T-cell (primary cell): Measurements from ENCODE around the gene SERPINA12. TPM values are rescaled to one million over a fixed set of nuclear protein-coding genes. Genes with fewer than 3 reads are reported as not detected.

Experiments used
- ATAC-seq, 4 experiments: fragments of 200-7000 bp in 3 of 4; fragments of 150-1000 bp in 1 of 4; cut with Tn5 transposase; replicated peaks in 1 of 4; 1 replicate in 3 of 4; 2 replicates in 1 of 4; pipeline ENCODE4 v1.10.0; 2021; ENCODE audit warnings: moderate library complexity in 3 of 4, mild to moderate bottlenecking in 2 of 4, moderate number of reproducible peaks in 1 of 4
- CTCF ChIA-PET, 2 donors: fragments of 300-600 bp; sonication (Branson Sonifier 250); formaldehyde crosslinking; loops; one replicate each; lab custom pipeline; 2022; ENCODE audit warnings: antibody characterized with exemption in 2 of 2; lab: Charles Lee
- POLR2A ChIA-PET, 2 donors: fragments of 300-600 bp; sonication (Branson Sonifier 250); formaldehyde crosslinking; loops; one replicate each; lab custom pipeline; 2022; ENCODE audit warnings: antibody characterized with exemption in 2 of 2; lab: Charles Lee
- DNase-seq, 35 experiments: peaks; one replicate each; pipeline versions ENCODE4 v3.0.0 to v3.0.0-alpha.2; 2013 to 2023
- H3K27ac ChIP-seq: one replicate; pipeline ENCODE4 v1.5.1; 2013; ENCODE audit warnings: low read length
- H3K27me3 ChIP-seq, 2 experiments: replicated peaks in 1 of 2; 1 replicate in 1 of 2; 2 replicates in 1 of 2; pipeline versions ENCODE4 v1.6.1 to v1.7.0; 2013; ENCODE audit warnings: low read length in 1 of 2, mixed read lengths in 1 of 2; ENCODE audit not compliant: control insufficient read depth in 2 of 2, insufficient read depth in 2 of 2; ENCODE audit errors: extremely low read depth in 1 of 2
- H3K36me3 ChIP-seq, 2 donors: 1 replicate in 1 of 2; 2 replicates in 1 of 2; pipeline versions ENCODE4 v1.6.1 to v1.7.0; 2013; ENCODE audit warnings: low read length in 1 of 2; ENCODE audit not compliant: control insufficient read depth in 2 of 2, insufficient read depth in 1 of 2; ENCODE audit errors: extremely low read depth in 1 of 2
- H3K4me1 ChIP-seq, 2 experiments: 1 replicate in 1 of 2; 2 replicates in 1 of 2; pipeline versions ENCODE4 v1.6.1 to v1.7.0; 2013; ENCODE audit warnings: low read length in 2 of 2, mixed read lengths in 1 of 2; ENCODE audit not compliant: insufficient read depth in 2 of 2, control insufficient read depth in 1 of 2; ENCODE audit errors: extremely low read depth in 1 of 2
- H3K4me3 ChIP-seq, 2 donors: 1 replicate in 1 of 2; 2 replicates in 1 of 2; pipeline versions ENCODE4 v1.5.1 to v1.7.0; 2013; ENCODE audit warnings: mild to moderate bottlenecking in 2 of 2, low read length in 1 of 2, moderate library complexity in 1 of 2; ENCODE audit not compliant: control insufficient read depth in 1 of 2; ENCODE audit errors: extremely low read depth in 1 of 2
- H3K9me3 ChIP-seq: 2 replicates; pipeline ENCODE4 v1.7.0; 2013
- H3K27ac Mint-ChIP-seq, 2 donors: one replicate each; pipeline ENCODE4 v1.8.0; 2020 to 2021; ENCODE audit warnings: mild to moderate bottlenecking in 2 of 2, mixed read lengths in 2 of 2
- H3K27me3 Mint-ChIP-seq, 2 donors: one replicate each; pipeline ENCODE4 v1.8.0; 2021 to 2022; ENCODE audit warnings: mixed read lengths in 2 of 2
- H3K36me3 Mint-ChIP-seq: one replicate; pipeline ENCODE4 v1.8.0; 2021; ENCODE audit warnings: mixed read lengths
- H3K4me1 Mint-ChIP-seq, 3 donors: one replicate each; pipeline ENCODE4 v1.8.0; 2020 to 2022; ENCODE audit warnings: mixed read lengths in 3 of 3, mild to moderate bottlenecking in 1 of 3
- H3K4me3 Mint-ChIP-seq, 3 donors: one replicate each; pipeline ENCODE4 v1.8.0; 2020 to 2022; ENCODE audit warnings: mild to moderate bottlenecking in 3 of 3, mixed read lengths in 3 of 3, moderate library complexity in 3 of 3
- H3K9me3 Mint-ChIP-seq, 3 donors: one replicate each; pipeline ENCODE4 v1.8.0; 2020 to 2022; ENCODE audit warnings: mixed read lengths in 3 of 3
- whole genome bisulfite sequencing: methylation state at CpG from one replicate; pipeline ENCODE4 v1.1.5; 2013; ENCODE audit warnings: missing lambda C conversion rate; ENCODE audit not compliant: insufficient coverage; 5-methylcytosine and 5-hydroxymethylcytosine counted together
- total RNA-seq, 35 experiments: library from RNA in 6 of 35; stranded (reverse) in 6 of 35; fragments of 120-200 nt in 1 of 35; gene quantifications; one replicate each; pipeline versions ENCODE4 v1.2.1 to v1.2.4 and lab custom pipeline; 2013 to 2026

SERPINA12 gene
- total RNA-seq, 5 donors from 2014 or later (not counting 1 experiment from before 2014, with no cell fraction given), result not detected

DNA sequence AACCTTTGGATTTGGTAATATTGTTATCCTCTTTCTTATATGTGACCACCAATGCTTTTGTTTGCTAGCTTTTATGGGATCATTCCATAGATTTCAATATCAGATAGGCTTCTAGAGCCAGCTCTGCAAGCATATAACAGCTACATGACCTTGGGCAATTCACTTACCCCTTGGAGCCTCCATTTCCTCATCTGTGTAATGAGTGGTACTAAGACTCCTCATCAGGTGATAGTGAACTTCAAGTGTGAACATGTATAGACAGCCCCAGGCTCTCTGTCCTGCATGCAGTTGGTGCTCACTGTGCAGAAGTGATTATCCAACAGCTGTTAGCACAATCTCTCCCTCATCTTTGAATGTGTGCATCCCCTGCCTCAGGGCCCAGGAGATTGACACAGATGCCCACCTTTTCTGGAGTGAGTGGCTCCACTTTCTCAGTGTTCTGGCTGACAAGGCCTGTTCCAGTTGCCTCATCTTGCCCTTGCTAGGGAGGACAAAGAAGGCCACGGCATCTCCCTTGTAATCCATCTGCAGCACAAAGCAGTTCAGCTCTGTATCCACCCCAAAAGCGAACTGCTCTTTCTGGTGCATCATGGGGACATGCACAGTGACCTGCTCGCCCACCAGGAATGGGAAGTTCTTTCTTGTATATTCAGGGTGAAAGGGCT lies 42.4 kb downstream of the SERPINA12 start:
- H3K27me3 ChIP-seq, result peaks cover 0 to 8% of the 10 kb centered on the region in 2 experiments
- no CpG with 5 or more reads among the region's 3 CpGs for WGBS
- no peaks in the 10 kb centered on the region for H3K36me3 Mint-ChIP-seq
- ChIA-PET CTCF (no interaction called here), POLR2A (no interaction called here)
- H3K9me3 ChIP-seq, result no peaks in the 10 kb centered on the region
- H3K27me3 Mint-ChIP-seq, result peaks cover 12% of the 10 kb centered on the region in 2 donors
- H3K4me1 ChIP-seq, result no peaks in the 10 kb centered on the region
- H3K27ac ChIP-seq, result no peak overlapping the region
- ATAC-seq (no peak), DNase-seq (no peak)
- no peak overlapping the region for H3K4me3 Mint-ChIP-seq
- H3K4me3 ChIP-seq, result no peak overlapping the region
- H3K4me1 Mint-ChIP-seq, result no peaks in the 10 kb centered on the region
- H3K27ac Mint-ChIP-seq, result no peak overlapping the region
- H3K9me3 Mint-ChIP-seq, result peaks cover 8 to 15% (median 8%) of the 10 kb centered on the region in 3 donors
- H3K36me3 ChIP-seq, result no peaks in the 10 kb centered on the region

DNA sequence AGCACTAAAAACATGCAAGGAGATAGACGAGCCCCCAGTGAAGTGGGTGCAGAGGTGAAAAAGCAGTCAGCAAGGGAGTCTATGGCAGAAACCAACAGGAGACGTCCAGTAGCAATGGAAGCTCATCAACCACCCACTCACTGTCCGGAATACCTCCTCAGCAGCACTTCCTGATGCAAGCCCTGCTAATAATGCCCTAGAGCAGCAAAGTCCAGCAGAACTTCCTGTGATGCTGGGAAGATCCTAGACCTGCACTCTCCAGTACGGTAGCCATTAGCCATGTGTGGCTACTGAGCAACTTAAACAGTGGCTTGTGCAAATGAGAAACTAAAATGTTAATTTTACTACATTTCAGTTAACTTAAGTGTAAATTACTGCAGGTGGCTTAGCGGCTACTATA lies 44.2 kb downstream of the SERPINA12 start:
- DNase-seq, result no peak
- Mint-ChIP-seq H3K4me3 (no peak overlapping the region), H3K36me3 (no peaks in the 10 kb centered on the region), H3K27me3 (peaks cover 18% of the 10 kb centered on the region in 2 donors), H3K9me3 (peaks cover 8 to 15% (median 8%) of the 10 kb centered on the region in 3 donors), H3K4me1 (no peaks in the 10 kb centered on the region), H3K27ac (no peak overlapping the region)
- POLR2A ChIA-PET, result no interaction called here
- ATAC-seq, result no peak
- no peak overlapping the region for H3K27ac ChIP-seq
- H3K9me3 ChIP-seq, result no peaks in the 10 kb centered on the region
- peaks cover 0 to 10% of the 10 kb centered on the region in 2 experiments for H3K27me3 ChIP-seq
- CTCF ChIA-PET, result no interaction called here
- H3K4me1 ChIP-seq, result no peaks in the 10 kb centered on the region
- H3K4me3 ChIP-seq, result peak overlapping the region in 1 of 2 donors; percentile 11
- no peaks in the 10 kb centered on the region for H3K36me3 ChIP-seq
- 75% methylated on average over 3 of the region's 5 CpGs for WGBS

DNA sequence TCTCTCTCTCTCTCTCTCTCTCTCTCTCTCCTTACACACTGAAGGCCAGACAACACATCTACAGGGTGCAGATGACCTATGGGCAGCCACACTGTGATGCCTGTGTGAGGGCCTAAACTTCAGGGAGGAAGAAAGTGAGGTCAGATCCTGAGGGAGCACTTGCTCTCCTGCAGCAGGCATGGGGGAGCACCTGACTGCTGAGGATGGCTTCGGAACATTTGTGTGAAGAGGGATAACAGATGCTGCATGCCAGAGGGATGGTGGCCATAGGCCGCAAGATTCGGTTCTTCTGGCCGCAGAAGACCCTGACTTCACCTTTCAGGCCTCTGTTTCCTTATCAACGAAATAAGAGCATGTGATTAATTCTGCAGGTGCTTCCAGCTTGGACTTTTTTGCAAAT lies 45.0 kb downstream of the SERPINA12 start:
- Histone ChIP-seq H3K4me1 (no peaks in the 10 kb centered on the region), H3K27me3 (peaks cover 0 to 10% of the 10 kb centered on the region in 2 experiments), H3K27ac (no peak overlapping the region), H3K36me3 (no peaks in the 10 kb centered on the region), H3K9me3 (no peaks in the 10 kb centered on the region), H3K4me3 (no peak overlapping the region)
- ChIA-PET CTCF (no interaction called here), POLR2A (no interaction called here)
- Mint-ChIP-seq H3K4me1 (no peaks in the 10 kb centered on the region), H3K36me3 (no peaks in the 10 kb centered on the region), H3K4me3 (no peak overlapping the region), H3K27ac (no peak overlapping the region), H3K9me3 (peaks cover 8 to 15% (median 8%) of the 10 kb centered on the region in 3 donors), H3K27me3 (peaks cover 20% of the 10 kb centered on the region in 2 donors)
- 88% methylated on average over 4 of the region's 5 CpGs for WGBS
- ATAC-seq, result no peak
- DNase-seq, result no peak

DNA sequence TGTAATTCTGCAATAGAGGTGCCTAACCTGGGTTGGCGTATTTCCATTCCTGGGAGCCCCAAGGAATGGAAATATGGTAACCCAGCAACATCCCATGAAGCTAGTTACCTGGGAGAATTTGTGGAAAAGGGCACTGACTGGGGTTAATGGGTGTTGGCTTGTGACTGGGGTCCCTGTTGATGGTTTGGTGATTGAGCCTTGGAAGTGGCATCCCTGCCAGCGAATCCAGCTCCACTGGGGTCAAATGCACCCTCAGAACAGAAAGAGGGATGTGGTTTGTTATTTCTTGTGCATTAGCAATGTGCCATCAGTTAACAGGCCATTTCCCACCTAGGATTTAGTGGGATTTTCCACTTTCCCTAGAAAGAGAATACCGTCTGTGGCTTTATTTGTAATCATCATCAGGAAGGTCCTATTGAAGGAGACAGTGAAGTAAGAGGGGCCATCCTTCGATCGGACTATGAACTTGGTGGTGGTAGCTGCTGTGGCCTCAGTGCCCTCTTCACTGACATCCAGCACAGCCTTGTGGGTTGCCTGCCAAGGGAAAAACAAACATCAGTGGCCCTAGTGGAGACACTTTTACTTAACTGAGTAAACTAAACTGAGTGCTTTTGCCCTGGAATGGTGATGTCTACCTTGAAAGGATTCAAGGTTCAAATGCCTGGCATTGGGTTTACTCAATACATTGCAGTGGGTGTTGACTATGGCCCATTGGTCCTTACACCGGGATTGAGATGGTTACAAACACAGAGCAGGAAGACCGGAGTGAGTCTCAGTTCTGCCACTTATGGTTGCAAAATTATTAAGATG lies 46.3 kb downstream of the SERPINA12 start:
- Mint-ChIP-seq H3K9me3 (peaks cover 8 to 12% (median 8%) of the 10 kb centered on the region in 3 donors), H3K27ac (no peak overlapping the region), H3K4me1 (no peaks in the 10 kb centered on the region), H3K4me3 (no peak overlapping the region), H3K27me3 (peaks cover 21 to 22% of the 10 kb centered on the region in 2 donors), H3K36me3 (no peaks in the 10 kb centered on the region)
- H3K27ac ChIP-seq, result no peak overlapping the region
- ATAC-seq, result no peak
- peaks cover 0 to 16% of the 10 kb centered on the region in 2 experiments for H3K27me3 ChIP-seq
- H3K4me1 ChIP-seq, result no peaks in the 10 kb centered on the region
- H3K4me3 ChIP-seq, result no peak overlapping the region
- ChIA-PET CTCF (no interaction called here), POLR2A (no interaction called here)
- H3K36me3 ChIP-seq, result no peaks in the 10 kb centered on the region
- WGBS, result 83% methylated on average over 6 of the region's 7 CpGs
- DNase-seq, result no peak
- no peaks in the 10 kb centered on the region for H3K9me3 ChIP-seq

DNA sequence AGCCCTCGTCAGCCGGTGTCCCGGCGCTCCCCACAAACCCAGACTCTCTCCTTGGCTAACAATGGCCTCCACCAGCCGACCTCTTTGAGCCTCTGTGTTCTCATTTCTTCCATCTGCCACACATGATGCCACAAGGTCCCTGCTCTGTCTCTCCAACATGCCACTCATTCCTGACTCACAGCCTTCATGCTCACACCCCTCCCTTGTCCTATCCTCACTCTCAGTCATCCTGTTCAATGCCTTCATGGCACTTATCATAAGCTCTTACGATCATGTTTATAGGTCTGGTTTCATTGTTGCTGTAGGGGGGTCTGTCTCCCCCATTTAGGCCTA lies 47.1 kb downstream of the SERPINA12 start:
- no peak overlapping the region for H3K4me3 ChIP-seq
- no peaks in the 10 kb centered on the region for H3K36me3 ChIP-seq
- peaks cover 0 to 16% of the 10 kb centered on the region in 2 experiments for H3K27me3 ChIP-seq
- no peaks in the 10 kb centered on the region for H3K9me3 ChIP-seq
- no peaks in the 10 kb centered on the region for H3K36me3 Mint-ChIP-seq
- CTCF ChIA-PET, result no interaction called here
- POLR2A ChIA-PET, result no interaction called here
- H3K27me3 Mint-ChIP-seq, result peaks cover 16 to 23% of the 10 kb centered on the region in 2 donors
- ATAC-seq, result no peak
- H3K4me1 ChIP-seq, result no peaks in the 10 kb centered on the region
- H3K27ac Mint-ChIP-seq, result no peak overlapping the region
- no peak for DNase-seq
- H3K4me1 Mint-ChIP-seq, result no peaks in the 10 kb centered on the region
- H3K9me3 Mint-ChIP-seq, result peaks cover 8 to 9% (median 8%) of the 10 kb centered on the region in 3 donors
- H3K4me3 Mint-ChIP-seq, result no peak overlapping the region
- no peak overlapping the region for H3K27ac ChIP-seq
- 91% methylated on average over 5 of the region's 6 CpGs for WGBS

DNA sequence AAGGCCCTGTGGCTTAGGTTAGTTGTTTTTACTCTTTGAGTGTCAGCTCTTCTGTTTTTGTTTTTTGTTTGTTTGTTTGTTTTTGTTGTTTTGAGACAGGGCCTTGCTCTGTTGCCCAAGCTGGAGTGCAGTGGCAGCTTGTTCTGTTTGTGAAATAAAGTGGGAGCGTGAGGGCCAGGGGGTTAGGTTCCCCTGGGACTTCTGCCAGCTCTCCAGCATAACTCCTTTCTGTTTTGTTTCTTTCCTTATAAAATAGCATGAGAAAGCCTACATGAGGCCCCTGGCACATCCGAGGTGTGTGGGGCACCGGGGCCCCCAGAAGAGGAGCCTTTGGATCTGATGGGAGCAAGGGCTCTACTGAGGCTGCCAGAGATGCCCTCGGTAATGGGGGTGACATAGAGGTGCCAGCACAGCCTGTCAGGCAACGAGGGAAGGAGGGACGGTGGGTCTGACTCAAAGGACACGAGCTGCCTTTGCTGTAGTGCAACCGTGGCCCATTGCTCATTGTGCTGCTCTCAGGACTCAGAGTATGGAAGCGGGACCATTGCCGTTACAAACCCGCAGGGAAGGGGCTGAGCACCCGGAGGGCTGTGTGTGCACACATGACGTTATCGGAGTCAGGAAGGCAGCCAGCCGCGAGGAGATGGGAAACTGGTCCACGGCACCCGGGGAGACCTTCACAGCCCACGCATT lies 47.6 kb downstream of the SERPINA12 start:
- Histone ChIP-seq H3K9me3 (no peaks in the 10 kb centered on the region), H3K4me1 (no peaks in the 10 kb centered on the region), H3K27me3 (peaks cover 0 to 16% of the 10 kb centered on the region in 2 experiments), H3K27ac (no peak overlapping the region), H3K36me3 (no peaks in the 10 kb centered on the region), H3K4me3 (no peak overlapping the region)
- H3K27me3 Mint-ChIP-seq, result peaks cover 16 to 24% of the 10 kb centered on the region in 2 donors
- ChIA-PET CTCF (no interaction called here), POLR2A (no interaction called here)
- DNase-seq, result no peak
- no peak for ATAC-seq
- H3K4me3 Mint-ChIP-seq, result no peak overlapping the region
- no peaks in the 10 kb centered on the region for H3K4me1 Mint-ChIP-seq
- H3K9me3 Mint-ChIP-seq, result peaks cover 8 to 14% (median 8%) of the 10 kb centered on the region in 3 donors
- WGBS, result 87% methylated on average over 16 of the region's 19 CpGs
- no peaks in the 10 kb centered on the region for H3K36me3 Mint-ChIP-seq
- no peak overlapping the region for H3K27ac Mint-ChIP-seq
